Osteocyte (in vitro differentiated cells): ENCODE measurements around the gene FAM193A. TPM values are rescaled to one million over a fixed set of nuclear protein-coding genes. Genes with fewer than 3 reads are reported as not detected.

ENCODE experiments used
- DNase-seq: peaks from one replicate; pipeline ENCODE4 v3.0.0; 2021; ENCODE audit warnings: mixed read lengths; ENCODE audit not compliant: unreplicated experiment; ENCODE audit errors: extremely low spot score
- H3K27ac Mint-ChIP-seq: one replicate; pipeline ENCODE4 v1.8.0; 2021; ENCODE audit warnings: mild to moderate bottlenecking, mixed read lengths; ENCODE audit not compliant: unreplicated experiment
- H3K27me3 Mint-ChIP-seq: one replicate; pipeline ENCODE4 v1.8.0; 2021; ENCODE audit warnings: mixed read lengths; ENCODE audit not compliant: unreplicated experiment
- H3K36me3 Mint-ChIP-seq: one replicate; pipeline ENCODE4 v1.8.0; 2021; ENCODE audit warnings: mixed read lengths; ENCODE audit not compliant: unreplicated experiment
- H3K4me1 Mint-ChIP-seq: one replicate; pipeline ENCODE4 v1.8.0; 2021; ENCODE audit warnings: mixed read lengths; ENCODE audit not compliant: unreplicated experiment
- H3K4me3 Mint-ChIP-seq: one replicate; pipeline ENCODE4 v1.8.0; 2021; ENCODE audit warnings: mild to moderate bottlenecking, moderate library complexity, mixed read lengths; ENCODE audit not compliant: unreplicated experiment
- H3K9me3 Mint-ChIP-seq: one replicate; pipeline ENCODE4 v1.8.0; 2021; ENCODE audit warnings: mixed read lengths; ENCODE audit not compliant: unreplicated experiment
- total RNA-seq: library from RNA; stranded (reverse); gene quantifications from 2 replicates; pipeline ENCODE4 v1.2.1, GENCODE V29; 2021
- TF ChIP-seq, protein P1 (sequence below): fragments of 200-600 bp; sonication (generic); IDR thresholded peaks from 2 replicates; pipeline ENCODE4 v1.5.0; 2021; ENCODE audit warnings: antibody characterized with exemption, mild to moderate bottlenecking, moderate library complexity

Gene FAM193A
- total RNA-seq, 1 donor from 2014 or later, result 35.3 TPM

DNA sequence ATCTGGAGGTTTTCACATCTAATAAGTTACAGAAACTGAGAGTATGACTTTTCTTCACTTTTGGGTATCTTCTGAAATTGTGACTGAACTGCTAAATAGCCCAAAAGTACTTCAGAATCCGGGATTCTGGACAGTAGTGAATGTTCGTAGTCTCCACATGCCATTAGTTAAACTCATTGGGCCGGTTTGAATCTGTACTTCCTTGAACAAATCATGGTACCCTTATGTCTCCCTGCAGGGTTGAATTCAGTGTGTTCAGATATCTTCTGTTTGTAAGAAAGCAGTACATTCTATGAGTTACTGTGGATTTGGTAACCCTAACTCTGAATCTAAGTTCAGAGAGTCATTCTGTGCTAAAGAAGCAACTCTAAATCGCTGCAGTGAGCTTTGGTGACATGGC, 33.6 kb downstream of the FAM193A start:
- no peak overlapping the region for H3K27ac Mint-ChIP-seq
- no peak overlapping the region for H3K4me3 Mint-ChIP-seq
- TF ChIP-seq, protein P1, sequence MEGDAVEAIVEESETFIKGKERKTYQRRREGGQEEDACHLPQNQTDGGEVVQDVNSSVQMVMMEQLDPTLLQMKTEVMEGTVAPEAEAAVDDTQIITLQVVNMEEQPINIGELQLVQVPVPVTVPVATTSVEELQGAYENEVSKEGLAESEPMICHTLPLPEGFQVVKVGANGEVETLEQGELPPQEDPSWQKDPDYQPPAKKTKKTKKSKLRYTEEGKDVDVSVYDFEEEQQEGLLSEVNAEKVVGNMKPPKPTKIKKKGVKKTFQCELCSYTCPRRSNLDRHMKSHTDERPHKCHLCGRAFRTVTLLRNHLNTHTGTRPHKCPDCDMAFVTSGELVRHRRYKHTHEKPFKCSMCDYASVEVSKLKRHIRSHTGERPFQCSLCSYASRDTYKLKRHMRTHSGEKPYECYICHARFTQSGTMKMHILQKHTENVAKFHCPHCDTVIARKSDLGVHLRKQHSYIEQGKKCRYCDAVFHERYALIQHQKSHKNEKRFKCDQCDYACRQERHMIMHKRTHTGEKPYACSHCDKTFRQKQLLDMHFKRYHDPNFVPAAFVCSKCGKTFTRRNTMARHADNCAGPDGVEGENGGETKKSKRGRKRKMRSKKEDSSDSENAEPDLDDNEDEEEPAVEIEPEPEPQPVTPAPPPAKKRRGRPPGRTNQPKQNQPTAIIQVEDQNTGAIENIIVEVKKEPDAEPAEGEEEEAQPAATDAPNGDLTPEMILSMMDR, result no peak
- DNase-seq, result no peak
- no peaks in the 10 kb centered on the region for H3K9me3 Mint-ChIP-seq
- peaks cover 8% of the 10 kb centered on the region for H3K36me3 Mint-ChIP-seq
- peaks cover 22% of the 10 kb centered on the region for H3K4me1 Mint-ChIP-seq
- no peaks in the 10 kb centered on the region for H3K27me3 Mint-ChIP-seq

GRCh38 chr4:2570551-2571222, 34.2 kb downstream of the FAM193A start:
- DNase-seq, result no peak
- peaks cover 5% of the 10 kb centered on the region for H3K36me3 Mint-ChIP-seq
- H3K27ac Mint-ChIP-seq, result peak overlapping the region; percentile 9
- H3K9me3 Mint-ChIP-seq, result no peaks in the 10 kb centered on the region
- no peak overlapping the region for H3K4me3 Mint-ChIP-seq
- TF ChIP-seq, protein P1, result no peak
- H3K4me1 Mint-ChIP-seq, result peaks cover 22% of the 10 kb centered on the region
- no peaks in the 10 kb centered on the region for H3K27me3 Mint-ChIP-seq

DNA sequence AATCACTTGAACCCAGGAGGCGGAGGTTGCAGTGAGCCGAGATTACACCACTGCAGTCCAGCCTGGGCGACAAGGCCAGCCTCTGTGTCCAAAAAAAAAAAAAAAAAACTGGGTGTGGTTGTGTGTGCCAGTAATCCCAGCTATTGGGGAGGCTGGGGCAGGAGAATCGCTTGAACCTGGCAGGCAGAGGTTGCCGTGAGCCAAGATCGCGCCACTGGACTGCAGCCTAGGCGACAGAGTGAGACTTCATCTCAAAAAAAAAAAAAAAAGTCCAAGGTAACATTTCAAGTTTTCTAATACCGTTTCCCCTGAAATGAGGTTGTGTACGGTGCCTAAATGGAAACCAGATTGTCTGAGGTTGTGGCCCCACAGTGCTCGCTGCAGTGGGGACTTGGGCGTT, 35.6 kb downstream of the FAM193A start:
- TF ChIP-seq, protein P1, result no peak
- Mint-ChIP-seq H3K27ac (no peak overlapping the region), H3K9me3 (no peaks in the 10 kb centered on the region), H3K4me3 (no peak overlapping the region), H3K36me3 (peaks cover 5% of the 10 kb centered on the region), H3K27me3 (no peaks in the 10 kb centered on the region), H3K4me1 (peaks cover 22% of the 10 kb centered on the region)
- DNase-seq, result no peak

DNA sequence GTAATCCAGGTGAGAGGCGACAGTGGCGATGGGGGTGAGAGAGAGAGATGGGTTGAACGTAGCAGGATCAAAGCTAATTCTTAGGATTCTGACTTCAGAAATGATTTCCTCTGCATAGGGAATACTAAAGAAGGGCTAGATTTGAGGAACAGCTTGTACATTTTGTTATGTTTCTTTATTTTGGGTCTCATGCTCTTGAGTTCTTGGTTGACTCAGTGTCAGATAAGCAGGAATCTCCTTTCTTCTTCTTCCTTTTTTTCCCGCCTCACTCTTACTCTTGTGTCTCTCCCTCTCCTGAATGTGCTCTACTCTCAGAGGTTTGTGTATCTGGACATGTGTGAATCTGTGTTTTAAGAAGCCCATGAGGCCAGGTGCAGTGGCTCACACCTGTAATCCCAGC, 36.4 kb downstream of the FAM193A start:
- H3K27me3 Mint-ChIP-seq, result no peaks in the 10 kb centered on the region
- no peak overlapping the region for H3K27ac Mint-ChIP-seq
- H3K36me3 Mint-ChIP-seq, result peaks cover 3% of the 10 kb centered on the region
- no peaks in the 10 kb centered on the region for H3K9me3 Mint-ChIP-seq
- H3K4me1 Mint-ChIP-seq, result peaks cover 20% of the 10 kb centered on the region
- TF ChIP-seq, protein P1, result no peak
- no peak overlapping the region for H3K4me3 Mint-ChIP-seq
- no peak for DNase-seq

DNA sequence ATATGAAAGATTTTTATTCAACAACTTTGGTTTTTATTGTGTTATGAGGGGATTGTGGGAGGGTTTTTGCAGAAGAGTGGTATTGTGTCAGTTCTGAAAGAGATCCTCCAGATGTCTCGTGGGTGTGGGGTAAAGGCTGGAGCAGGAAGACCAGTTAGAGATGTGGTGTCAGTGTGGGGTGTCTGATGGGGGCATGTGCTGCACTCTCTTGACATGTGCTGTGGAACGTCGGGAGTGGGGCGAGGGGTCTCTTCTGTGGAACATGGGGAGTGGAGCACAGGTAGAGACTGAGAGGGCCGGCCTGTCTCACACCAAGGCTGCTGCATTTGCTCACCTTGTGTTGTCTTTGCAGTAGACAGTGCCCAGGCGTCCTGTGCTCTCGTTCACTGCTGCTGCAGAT, 37.6 kb downstream of the FAM193A start:
- no peak overlapping the region for H3K27ac Mint-ChIP-seq
- no peak overlapping the region for H3K4me3 Mint-ChIP-seq
- no peak for DNase-seq
- no peaks in the 10 kb centered on the region for H3K36me3 Mint-ChIP-seq
- TF ChIP-seq, protein P1, result no peak
- H3K4me1 Mint-ChIP-seq, result peaks cover 18% of the 10 kb centered on the region
- H3K27me3 Mint-ChIP-seq, result no peaks in the 10 kb centered on the region
- H3K9me3 Mint-ChIP-seq, result no peaks in the 10 kb centered on the region
